Tibial artery (tissue), 4 donors: ENCODE data around the gene PLA2G4F.

ENCODE experiments used
- DNase-seq, 2 donors: peaks; one replicate each; pipeline ENCODE4 v3.0.0-alpha.2; 2019
- H3K27ac ChIP-seq, 2 donors: fragments of 200-600 bp; sonication (generic) in 1 of 2; 1 replicate in 1 of 2; 2 replicates in 1 of 2; pipeline ENCODE4 v1.5.1; 2018 to 2019; ENCODE audit warnings: mild to moderate bottlenecking in 1 of 2
- H3K27me3 ChIP-seq, 2 donors: fragments of 200-600 bp; sonication (generic) in 1 of 2; one replicate each; pipeline versions ENCODE4 v1.5.1 to v1.6.0; 2016 to 2019
- H3K36me3 ChIP-seq, 3 donors: fragments of 200-600 bp; sonication (generic) in 2 of 3; one replicate each; pipeline ENCODE4 v1.5.1; 2016 to 2019; ENCODE audit warnings: mild to moderate bottlenecking in 2 of 3
- H3K4me1 ChIP-seq, 4 donors: fragments of 200-600 bp; sonication (generic) in 2 of 4; 1 replicate in 3 of 4; 2 replicates in 1 of 4; pipeline ENCODE4 v1.5.1; 2016 to 2019
- H3K4me3 ChIP-seq, 2 donors: fragments of 200-600 bp; sonication (generic) in 1 of 2; 1 replicate in 1 of 2; 2 replicates in 1 of 2; pipeline ENCODE4 v1.5.1; 2018 to 2019; ENCODE audit warnings: mild to moderate bottlenecking in 2 of 2
- H3K9me3 ChIP-seq, 3 donors: fragments of 200-600 bp; sonication (generic) in 1 of 3; one replicate each; pipeline ENCODE4 v1.5.1; 2016 to 2019
- CTCF ChIP-seq, 2 experiments: fragments of 200-600 bp in 1 of 2; fragments of 450-650 bp in 1 of 2; IDR thresholded peaks; one replicate each; pipeline ENCODE4 v1.5.1; 2017 to 2019; ENCODE audit warnings: antibody characterized with exemption in 2 of 2, mild to moderate bottlenecking in 1 of 2, moderate library complexity in 1 of 2
- intact Hi-C: fragments of 100-400 bp; cut with DNase I; formaldehyde crosslinking; loops from one replicate; pipeline ENCODE4 v1.15.0; 2023; ENCODE audit warnings: low total_unique reads

Gene PLA2G4F

DNA sequence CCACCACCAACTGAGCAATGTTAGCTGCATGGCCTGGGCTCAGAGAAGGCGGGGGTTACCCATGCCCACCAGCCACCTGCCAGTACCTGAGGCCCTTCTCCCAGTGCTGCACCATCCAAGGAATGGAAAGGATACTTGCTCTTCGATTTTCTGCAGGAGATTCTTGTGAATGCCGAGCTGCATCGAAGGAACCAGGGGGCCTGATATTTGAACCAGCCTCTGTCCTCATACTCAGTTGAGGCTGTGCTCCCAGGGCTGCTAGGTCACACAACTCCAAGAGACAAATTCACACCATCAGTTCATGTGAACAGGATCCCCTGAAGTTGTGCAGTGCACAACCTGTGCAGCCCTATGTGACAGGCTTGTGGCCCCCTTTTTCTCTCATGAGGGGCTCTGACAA lies 18.0 kb downstream of the PLA2G4F start:
- intact Hi-C loops: loop anchor here (10.0 kb wide), 1 partner anchor 1354 kb away; no protein-coding TSS in a partner anchor
- Histone ChIP-seq H3K9me3 (no peaks in the 10 kb centered on the region), H3K36me3 (no peaks in the 10 kb centered on the region), H3K27ac (no peak overlapping the region), H3K4me3 (no peak overlapping the region), H3K4me1 (no peaks in the 10 kb centered on the region), H3K27me3 (no peaks in the 10 kb centered on the region)
- DNase-seq: peak in 1 of 2 donors; percentile 43
- TF ChIP-seq CTCF (IDR thresholded peaks at IDR 0.05): no peak

DNA sequence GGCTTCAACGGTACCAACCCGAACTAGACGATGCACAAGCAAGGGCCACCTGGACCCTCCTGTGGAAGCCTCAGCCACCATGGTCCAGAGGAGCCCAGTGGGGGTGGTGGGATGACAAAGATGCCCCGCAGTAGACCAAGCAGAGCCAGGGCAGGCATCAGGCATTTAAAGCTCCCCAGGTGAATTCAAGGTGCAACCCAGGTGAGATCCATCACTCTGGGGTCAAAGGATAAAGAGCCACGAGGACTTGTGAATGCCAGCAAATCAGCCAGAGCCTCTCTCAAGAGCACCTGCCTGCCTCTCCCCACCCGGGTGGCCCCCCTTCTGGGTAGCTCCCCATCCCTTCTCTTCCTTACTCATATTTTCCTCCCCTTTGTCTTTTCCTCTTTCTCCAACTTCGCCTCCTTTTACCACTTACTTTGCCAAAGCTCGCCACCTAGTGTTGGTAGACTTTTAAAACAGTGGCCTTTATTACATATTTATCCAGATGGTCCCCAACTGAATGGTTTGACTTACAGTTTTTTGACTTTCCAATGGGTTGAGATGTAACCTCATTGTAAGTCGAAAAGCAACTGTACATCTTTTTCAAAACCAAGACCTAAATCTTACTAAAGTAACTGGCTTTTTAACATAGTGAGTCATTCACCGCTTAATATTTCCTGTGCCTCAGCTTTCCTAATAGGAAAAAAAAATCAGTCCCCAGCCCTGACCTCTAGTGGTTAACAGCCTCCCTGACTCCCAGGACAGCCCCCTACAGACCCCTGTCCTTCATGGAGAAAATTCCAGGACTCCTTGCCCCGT lies 18.8 kb downstream of the PLA2G4F start:
- no peak overlapping the region for H3K27ac ChIP-seq
- peak in 1 of 2 donors; percentile 34 for DNase-seq
- no peaks in the 10 kb centered on the region for H3K4me1 ChIP-seq
- no peaks in the 10 kb centered on the region for H3K9me3 ChIP-seq
- H3K4me3 ChIP-seq: no peak overlapping the region
- intact Hi-C loops: loop anchor here (10.0 kb wide), 1 partner anchor 1353 kb away; no protein-coding TSS in a partner anchor
- TF ChIP-seq CTCF (IDR thresholded peaks at IDR 0.05): peak; percentile 36 to 37
- H3K27me3 ChIP-seq: peaks cover 0 to 3% of the 10 kb centered on the region in 2 donors
- H3K36me3 ChIP-seq: no peaks in the 10 kb centered on the region

DNA sequence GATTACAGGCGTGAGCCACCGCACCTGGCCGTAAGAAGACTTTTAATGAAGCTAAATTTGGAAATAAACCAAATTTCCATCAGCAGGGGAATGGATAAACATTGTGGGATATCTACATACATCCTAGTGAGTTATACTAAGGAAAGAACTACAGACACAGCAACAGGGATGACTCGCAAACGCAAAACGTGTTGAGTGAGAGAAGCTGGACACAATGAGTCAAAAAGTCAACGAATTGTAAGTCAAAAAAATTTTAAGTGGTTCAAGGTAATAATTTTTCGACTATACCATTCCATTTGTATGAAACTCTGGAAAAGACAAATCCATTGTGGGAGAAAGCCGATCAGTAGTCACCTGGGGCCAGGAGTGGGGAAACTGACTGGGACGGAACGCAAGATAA lies 19.9 kb downstream of the PLA2G4F start:
- Histone ChIP-seq H3K27ac (no peak overlapping the region), H3K4me3 (no peak overlapping the region), H3K27me3 (peaks cover 0 to 10% of the 10 kb centered on the region in 2 donors), H3K9me3 (no peaks in the 10 kb centered on the region), H3K4me1 (no peaks in the 10 kb centered on the region), H3K36me3 (no peaks in the 10 kb centered on the region)
- DNase-seq: no peak
- TF ChIP-seq CTCF (IDR thresholded peaks at IDR 0.05): no peak
- intact Hi-C loops: loop anchor here (10.0 kb wide), 1 partner anchor 1352 kb away; no protein-coding TSS in a partner anchor

DNA sequence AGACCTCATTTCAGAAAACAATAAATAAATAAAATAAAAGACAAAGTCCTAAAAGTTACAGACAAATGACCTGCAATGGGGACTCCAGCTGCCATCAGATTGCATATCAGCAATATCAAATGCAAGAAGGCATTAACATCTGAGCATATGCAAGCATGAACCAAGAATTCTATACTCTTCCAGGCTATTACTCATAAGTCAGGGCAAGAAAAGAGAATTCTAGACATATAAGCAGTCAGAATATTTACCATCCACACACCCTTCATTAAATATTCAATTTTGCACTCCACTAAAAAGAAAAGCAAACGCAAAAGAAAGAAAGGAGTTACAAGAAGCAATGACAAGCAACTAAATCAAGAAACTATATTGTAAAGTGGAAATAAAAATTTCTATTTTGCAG lies 21.1 kb downstream of the PLA2G4F start:
- intact Hi-C loops: loop anchor here (10.0 kb wide), 1 partner anchor 1351 kb away; no protein-coding TSS in a partner anchor

DNA sequence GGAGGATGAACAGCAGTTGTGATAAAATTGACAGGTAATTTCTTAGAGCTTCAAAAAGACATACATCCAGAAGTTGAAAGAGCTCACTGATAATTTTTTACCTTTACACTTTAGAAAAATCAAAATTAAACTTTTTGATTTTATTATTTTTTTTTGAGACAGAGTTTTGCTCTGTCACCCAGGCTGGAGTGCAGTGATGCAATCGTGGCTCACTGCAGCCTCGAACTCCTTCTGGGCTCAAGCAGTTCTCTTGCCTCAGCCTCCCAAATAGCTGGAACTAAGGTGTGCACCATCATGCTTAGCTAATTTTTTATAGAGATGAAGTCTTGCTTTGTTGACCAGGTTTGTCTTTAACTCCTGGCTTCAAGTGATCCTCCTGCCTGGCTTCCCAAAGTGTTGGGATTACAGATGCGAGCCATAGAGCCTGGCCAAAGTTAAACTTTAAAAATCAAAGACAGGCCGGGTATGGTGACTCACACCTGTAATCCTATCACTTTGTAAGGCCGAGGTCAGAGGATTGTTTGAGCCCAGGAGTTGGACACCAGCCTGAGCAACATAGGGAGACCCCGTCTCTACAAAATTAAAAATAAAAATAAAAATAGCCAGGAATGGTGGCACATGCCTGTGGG lies 21.7 kb downstream of the PLA2G4F start:
- H3K27ac ChIP-seq: no peak overlapping the region
- no peak for DNase-seq
- H3K36me3 ChIP-seq: no peaks in the 10 kb centered on the region
- no peaks in the 10 kb centered on the region for H3K9me3 ChIP-seq
- H3K27me3 ChIP-seq: peaks cover 0 to 16% of the 10 kb centered on the region in 2 donors
- intact Hi-C loops: loop anchor here (10.0 kb wide), 1 partner anchor 1350 kb away; no protein-coding TSS in a partner anchor
- H3K4me1 ChIP-seq: no peaks in the 10 kb centered on the region
- TF ChIP-seq CTCF (IDR thresholded peaks at IDR 0.05): no peak
- H3K4me3 ChIP-seq: no peak overlapping the region

More for the DNA sequence above, 21.1 kb downstream of the PLA2G4F start:
- no peak for TF ChIP-seq CTCF (IDR thresholded peaks at IDR 0.05)
- H3K36me3 ChIP-seq: no peaks in the 10 kb centered on the region
- H3K4me1 ChIP-seq: no peaks in the 10 kb centered on the region
- peaks cover 0 to 13% of the 10 kb centered on the region in 2 donors for H3K27me3 ChIP-seq
- no peak overlapping the region for H3K4me3 ChIP-seq
- no peak for DNase-seq
- no peaks in the 10 kb centered on the region for H3K9me3 ChIP-seq
- no peak overlapping the region for H3K27ac ChIP-seq
